Measurements from ENCODE around the gene KIF20A.

Gene KIF20A

GRCh38 chr5:138163721-138164120 lies 15.2 kb upstream of the KIF20A start:
- TF ChIP-seq, protein P1, sequence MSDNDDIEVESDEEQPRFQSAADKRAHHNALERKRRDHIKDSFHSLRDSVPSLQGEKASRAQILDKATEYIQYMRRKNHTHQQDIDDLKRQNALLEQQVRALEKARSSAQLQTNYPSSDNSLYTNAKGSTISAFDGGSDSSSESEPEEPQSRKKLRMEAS (IDR thresholded peaks at IDR 0.05) = no peak

DNA sequence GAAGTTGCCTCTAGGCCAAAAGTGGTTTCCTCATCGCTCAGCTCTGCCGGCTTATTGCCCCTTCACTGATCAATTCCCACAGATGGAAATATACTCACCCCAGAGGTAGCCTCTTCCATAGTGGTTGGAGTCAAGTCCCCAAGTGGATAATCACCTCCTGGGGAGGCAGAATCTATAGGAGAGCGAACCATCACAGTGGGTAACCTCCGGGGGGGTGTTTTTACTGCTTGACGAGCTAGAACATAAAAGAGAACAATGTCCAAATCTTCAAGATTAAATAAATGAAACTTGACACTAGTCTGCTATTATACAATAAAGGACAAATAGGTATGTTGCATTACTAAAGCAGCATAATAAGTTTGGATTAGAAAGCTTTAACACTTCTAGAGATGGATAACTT lies 9.8 kb upstream of the KIF20A start:
- TF ChIP-seq CREB1 (IDR thresholded peaks at IDR 0.05; ENCODE audit: low read depth) (no peak), FOXM1 (IDR thresholded peaks at IDR 0.05; ENCODE audit: borderline replicate concordance, low read depth) (no peak), TEAD4 (IDR thresholded peaks at IDR 0.05) (no peak), YY1 (IDR thresholded peaks at IDR 0.05; ENCODE audit: low read depth) (no peak), ZBTB7A (IDR thresholded peaks at IDR 0.05; ENCODE audit: low read depth) (no peak), USF1 (IDR thresholded peaks at IDR 0.05) (no peak), EGR1 (IDR thresholded peaks at IDR 0.05) (no peak), TCF12 (IDR thresholded peaks at IDR 0.05; ENCODE audit: low read depth) (no peak), CEBPB (IDR thresholded peaks at IDR 0.05) (no peak), NFIC (IDR thresholded peaks at IDR 0.05) (no peak), TAF1 (IDR thresholded peaks at IDR 0.05; ENCODE audit: low read depth) (no peak), EP300 (IDR thresholded peaks at IDR 0.05; ENCODE audit: borderline replicate concordance) (no peak), RAD21 (IDR thresholded peaks at IDR 0.05; ENCODE audit: low read depth) (no peak)
- TF ChIP-seq, protein P2, sequence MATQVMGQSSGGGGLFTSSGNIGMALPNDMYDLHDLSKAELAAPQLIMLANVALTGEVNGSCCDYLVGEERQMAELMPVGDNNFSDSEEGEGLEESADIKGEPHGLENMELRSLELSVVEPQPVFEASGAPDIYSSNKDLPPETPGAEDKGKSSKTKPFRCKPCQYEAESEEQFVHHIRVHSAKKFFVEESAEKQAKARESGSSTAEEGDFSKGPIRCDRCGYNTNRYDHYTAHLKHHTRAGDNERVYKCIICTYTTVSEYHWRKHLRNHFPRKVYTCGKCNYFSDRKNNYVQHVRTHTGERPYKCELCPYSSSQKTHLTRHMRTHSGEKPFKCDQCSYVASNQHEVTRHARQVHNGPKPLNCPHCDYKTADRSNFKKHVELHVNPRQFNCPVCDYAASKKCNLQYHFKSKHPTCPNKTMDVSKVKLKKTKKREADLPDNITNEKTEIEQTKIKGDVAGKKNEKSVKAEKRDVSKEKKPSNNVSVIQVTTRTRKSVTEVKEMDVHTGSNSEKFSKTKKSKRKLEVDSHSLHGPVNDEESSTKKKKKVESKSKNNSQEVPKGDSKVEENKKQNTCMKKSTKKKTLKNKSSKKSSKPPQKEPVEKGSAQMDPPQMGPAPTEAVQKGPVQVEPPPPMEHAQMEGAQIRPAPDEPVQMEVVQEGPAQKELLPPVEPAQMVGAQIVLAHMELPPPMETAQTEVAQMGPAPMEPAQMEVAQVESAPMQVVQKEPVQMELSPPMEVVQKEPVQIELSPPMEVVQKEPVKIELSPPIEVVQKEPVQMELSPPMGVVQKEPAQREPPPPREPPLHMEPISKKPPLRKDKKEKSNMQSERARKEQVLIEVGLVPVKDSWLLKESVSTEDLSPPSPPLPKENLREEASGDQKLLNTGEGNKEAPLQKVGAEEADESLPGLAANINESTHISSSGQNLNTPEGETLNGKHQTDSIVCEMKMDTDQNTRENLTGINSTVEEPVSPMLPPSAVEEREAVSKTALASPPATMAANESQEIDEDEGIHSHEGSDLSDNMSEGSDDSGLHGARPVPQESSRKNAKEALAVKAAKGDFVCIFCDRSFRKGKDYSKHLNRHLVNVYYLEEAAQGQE (IDR thresholded peaks at IDR 0.05; ENCODE audit: low read depth) = no peak
- TF ChIP-seq, protein P1 (IDR thresholded peaks at IDR 0.05) = no peak

GRCh38 chr5:138170299-138170698 lies 8.6 kb upstream of the KIF20A start:
- TF ChIP-seq TCF12 (IDR thresholded peaks at IDR 0.05; ENCODE audit: low read depth) (no peak), EP300 (IDR thresholded peaks at IDR 0.05; ENCODE audit: borderline replicate concordance) (no peak)

DNA sequence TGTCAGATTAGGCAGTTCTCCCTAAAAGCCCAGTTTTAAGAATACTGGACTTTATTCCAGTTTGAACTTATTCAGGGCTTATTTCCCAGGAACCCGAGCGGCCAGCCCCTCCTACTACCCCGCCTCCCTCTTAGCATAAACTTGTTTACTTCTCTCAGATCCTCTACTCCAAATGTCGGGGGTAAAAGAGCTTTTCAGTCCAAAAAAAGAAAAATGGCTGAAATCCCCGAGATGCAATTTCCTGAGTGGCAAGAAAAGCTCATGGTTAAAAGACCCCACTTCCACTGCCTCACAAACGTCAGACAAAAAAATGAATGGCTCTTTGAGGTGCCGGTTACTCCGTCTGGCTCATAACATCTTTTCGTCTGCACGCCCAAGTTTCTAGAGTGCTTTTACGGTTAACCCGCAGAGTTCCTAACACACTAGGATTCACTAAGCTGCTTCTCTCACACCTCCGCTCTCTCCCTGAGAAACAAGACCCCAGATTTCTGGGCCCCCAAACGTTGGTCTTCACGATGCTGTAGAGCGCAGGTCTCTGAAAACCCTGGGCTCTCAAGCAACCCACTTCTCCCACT lies 884 bp upstream of the KIF20A start:
- TF ChIP-seq CEBPB (IDR thresholded peaks at IDR 0.05) (no peak), FOXM1 (IDR thresholded peaks at IDR 0.05; ENCODE audit: borderline replicate concordance, low read depth) (no peak), CREB1 (IDR thresholded peaks at IDR 0.05; ENCODE audit: low read depth) (no peak), TCF12 (IDR thresholded peaks at IDR 0.05; ENCODE audit: low read depth) (no peak), ZBTB7A (IDR thresholded peaks at IDR 0.05; ENCODE audit: low read depth) (no peak), EGR1 (IDR thresholded peaks at IDR 0.05) (no peak), TEAD4 (IDR thresholded peaks at IDR 0.05) (no peak), USF1 (IDR thresholded peaks at IDR 0.05) (no peak), TAF1 (IDR thresholded peaks at IDR 0.05; ENCODE audit: low read depth) (no peak), YY1 (IDR thresholded peaks at IDR 0.05; ENCODE audit: low read depth) (no peak), NFIC (IDR thresholded peaks at IDR 0.05) (no peak), EP300 (IDR thresholded peaks at IDR 0.05; ENCODE audit: borderline replicate concordance) (no peak), RAD21 (IDR thresholded peaks at IDR 0.05; ENCODE audit: low read depth) (no peak)
- TF ChIP-seq, protein P1 (IDR thresholded peaks at IDR 0.05) = no peak
- TF ChIP-seq, protein P2 (IDR thresholded peaks at IDR 0.05; ENCODE audit: low read depth) = no peak

DNA sequence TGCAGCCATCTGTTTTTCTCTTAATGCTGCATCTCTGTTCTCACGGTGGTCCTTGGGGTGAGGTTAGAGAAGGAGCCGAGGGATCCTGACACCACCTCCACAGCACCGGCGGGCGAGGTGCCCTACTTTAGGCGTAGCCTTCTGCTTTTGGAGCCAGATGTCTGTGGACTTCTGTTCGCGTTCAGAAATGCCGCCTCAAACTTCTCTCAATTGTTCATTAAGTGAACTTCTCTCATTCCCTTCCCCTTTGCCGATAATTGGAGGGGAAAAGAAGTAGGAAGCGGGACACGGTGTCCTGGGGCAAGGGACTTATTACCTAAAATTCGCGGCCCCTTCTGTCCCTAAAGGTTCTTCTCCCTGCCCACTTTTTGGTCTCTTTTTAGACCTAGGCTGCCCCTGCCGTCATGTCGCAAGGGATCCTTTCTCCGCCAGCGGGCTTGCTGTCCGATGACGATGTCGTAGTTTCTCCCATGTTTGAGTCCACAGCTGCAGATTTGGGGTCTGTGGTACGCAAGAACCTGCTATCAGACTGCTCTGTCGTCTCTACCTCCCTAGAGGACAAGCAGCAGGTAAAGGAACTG lies 455 bp downstream of the KIF20A start:
- no peak for TF ChIP-seq CEBPB (IDR thresholded peaks at IDR 0.05)
- no peak for TF ChIP-seq TEAD4 (IDR thresholded peaks at IDR 0.05)
- TF ChIP-seq, protein P1 (IDR thresholded peaks at IDR 0.05) = no peak
- no peak for TF ChIP-seq TAF1 (IDR thresholded peaks at IDR 0.05; ENCODE audit: low read depth)
- TF ChIP-seq USF1 (IDR thresholded peaks at IDR 0.05) = no peak
- no peak for TF ChIP-seq TCF12 (IDR thresholded peaks at IDR 0.05; ENCODE audit: low read depth)
- no peak for TF ChIP-seq YY1 (IDR thresholded peaks at IDR 0.05; ENCODE audit: low read depth)
- no peak for TF ChIP-seq CREB1 (IDR thresholded peaks at IDR 0.05; ENCODE audit: low read depth)
- no peak for TF ChIP-seq FOXM1 (IDR thresholded peaks at IDR 0.05; ENCODE audit: borderline replicate concordance, low read depth)
- no peak for TF ChIP-seq RAD21 (IDR thresholded peaks at IDR 0.05; ENCODE audit: low read depth)
- TF ChIP-seq EP300 (IDR thresholded peaks at IDR 0.05; ENCODE audit: borderline replicate concordance) = no peak
- no peak for TF ChIP-seq ZBTB7A (IDR thresholded peaks at IDR 0.05; ENCODE audit: low read depth)
- TF ChIP-seq, protein P2 (IDR thresholded peaks at IDR 0.05; ENCODE audit: low read depth) = no peak
- no peak; the same call in 1 of the 2 replicates for TF ChIP-seq EGR1 (IDR thresholded peaks at IDR 0.05)
- no peak for TF ChIP-seq NFIC (IDR thresholded peaks at IDR 0.05)

All from Ishikawa (cell line).